HCT116 (cell line): Measurements from ENCODE around the gene PTPRO. TPM values are rescaled to one million over a fixed set of nuclear protein-coding genes. Genes with fewer than 3 reads are reported as not detected.

Experiments used
- ATAC-seq: fragments of 200-7000 bp; cut with Tn5 transposase; 2 replicates; pipeline ENCODE4 v1.9.1; 2020; ENCODE audit warnings: mild to moderate bottlenecking, moderate library complexity
- BruUV-seq: library from RNA; stranded (reverse); fragments of 400-500 nt; replicated peaks from 2 replicates; lab custom pipeline; 2021; lab: Mats Ljungman, UMichigan
- CTCF ChIA-PET: fragments of 300-600 bp; sonication (Branson Sonifier 250); formaldehyde crosslinking; loops from one replicate; lab custom pipeline; 2021; ENCODE audit warnings: antibody characterized with exemption; lab: Charles Lee
- POLR2A ChIA-PET: fragments of 300-600, 350-600 bp; sonication (Branson Sonifier 250); formaldehyde crosslinking; loops from one replicate; lab custom pipeline; 2021; ENCODE audit warnings: antibody characterized with exemption; lab: Charles Lee
- RAD21 ChIA-PET, 2 experiments: fragments of 300-600 bp; sonication (Branson Sonifier 250); formaldehyde crosslinking; loops; one replicate each; lab custom pipeline; 2023; ENCODE audit warnings: low total read pairs in 2 of 2; ENCODE audit not compliant: uncharacterized antibody in 2 of 2, unreplicated experiment in 2 of 2, low non-redundant PET in 1 of 2; lab: Charles Lee
- DNase-seq: peaks from one replicate; pipeline ENCODE4 v3.0.0-alpha.2; 2010; ENCODE audit warnings: low read depth, low spot score
- H2AFZ ChIP-seq: fragments of 200-600 bp; shearing (Covaris generic), sonication (generic); 2 replicates; pipeline ENCODE4 v1.6.1; 2017; ENCODE audit warnings: low read depth, mixed run types, mixed read lengths, antibody characterized with exemption, low read length; ENCODE audit not compliant: poor library complexity, severe bottlenecking
- H3K27ac ChIP-seq: 2 replicates; pipeline ENCODE4 v1.5.1; 2012; ENCODE audit warnings: low read depth, low read length
- H3K27me3 ChIP-seq: fragments of 200-600 bp; sonication (generic); 2 replicates; pipeline ENCODE4 v1.6.1; 2016; ENCODE audit warnings: mixed run types, low read length, mixed read lengths; ENCODE audit not compliant: insufficient read depth
- H3K36me3 ChIP-seq, 2 experiments: fragments of 200-500 bp in 1 of 2; fragments of 200-600 bp in 1 of 2; sonication (Bioruptor generic) in 1 of 2; sonication (generic) in 1 of 2; 2 replicates each; pipeline versions ENCODE4 v1.5.1 to v1.6.1; 2014 to 2016; ENCODE audit warnings: low read length in 2 of 2, inconsistent platforms in 1 of 2, mixed read lengths in 1 of 2, mixed run types in 1 of 2; ENCODE audit not compliant: insufficient read depth in 2 of 2, control insufficient read depth in 1 of 2
- H3K4me1 ChIP-seq, 2 experiments: fragments of 200-600 bp in 1 of 2; sonication (generic) in 1 of 2; 2 replicates each; pipeline versions ENCODE4 v1.5.1 to v1.6.1; 2012 to 2017; ENCODE audit warnings: low read length in 2 of 2, inconsistent platforms in 1 of 2, mild to moderate bottlenecking in 1 of 2, mixed read lengths in 1 of 2, mixed run types in 1 of 2, moderate library complexity in 1 of 2; ENCODE audit not compliant: insufficient read depth in 2 of 2, control insufficient read depth in 1 of 2
- H3K4me2 ChIP-seq: fragments of 200-600 bp; sonication (generic); 2 replicates; pipeline ENCODE4 v1.6.1; 2017; ENCODE audit warnings: mixed run types, low read length, mixed read lengths
- H3K4me3 ChIP-seq, 2 experiments: fragments of 200-600 bp in 1 of 2; sonication (generic) in 1 of 2; replicated peaks in 1 of 2; 2 replicates each; pipeline ENCODE4 v1.5.1; 2011 to 2016; ENCODE audit warnings: low read length in 2 of 2, control low read depth in 1 of 2, low read depth in 1 of 2, mild to moderate bottlenecking in 1 of 2, mixed read lengths in 1 of 2, mixed run types in 1 of 2
- H3K79me2 ChIP-seq: fragments of 200-600 bp; sonication (generic); 2 replicates; pipeline ENCODE4 v1.6.1; 2017; ENCODE audit warnings: mild to moderate bottlenecking, mixed run types, low read length, moderate library complexity, mixed read lengths; ENCODE audit not compliant: insufficient read depth
- H3K9ac ChIP-seq: fragments of 200-600 bp; sonication (generic); 2 replicates; pipeline ENCODE4 v1.6.1; 2016; ENCODE audit warnings: low read length, mixed read lengths
- H3K9me2 ChIP-seq: fragments of 200-600 bp; sonication (generic), shearing (Covaris generic); 2 replicates; pipeline ENCODE4 v1.6.1; 2017; ENCODE audit warnings: mixed run types, mild to moderate bottlenecking, moderate library complexity; ENCODE audit not compliant: insufficient read depth
- H3K9me3 ChIP-seq, 2 experiments: fragments of 200-500 bp in 1 of 2; fragments of 200-600 bp in 1 of 2; sonication (Bioruptor generic) in 1 of 2; sonication (generic) in 1 of 2; 2 replicates each; pipeline ENCODE4 v1.6.1; 2014 to 2017; ENCODE audit warnings: low read length in 2 of 2, mixed read lengths in 2 of 2, inconsistent platforms in 1 of 2, low read depth in 1 of 2, mild to moderate bottlenecking in 1 of 2, mixed run types in 1 of 2, moderate library complexity in 1 of 2; ENCODE audit not compliant: control insufficient read depth in 1 of 2, insufficient read depth in 1 of 2
- H4K20me1 ChIP-seq: fragments of 200-600 bp; sonication (generic), shearing (Covaris generic); 2 replicates; pipeline ENCODE4 v1.6.1; 2017; ENCODE audit warnings: mixed run types, mild to moderate bottlenecking, moderate library complexity; ENCODE audit not compliant: insufficient read depth
- EGR1 ChIP-seq: IDR thresholded peaks from 2 replicates; pipeline ENCODE4 v1.6.1; 2012; ENCODE audit warnings: low read depth
- JUND ChIP-seq: IDR thresholded peaks from 2 replicates; pipeline ENCODE4 v1.6.1; 2012
- MAX ChIP-seq: IDR thresholded peaks from 2 replicates; pipeline ENCODE4 v1.6.1; 2012
- RAD21 ChIP-seq: IDR thresholded peaks from 2 replicates; pipeline ENCODE4 v1.6.1; 2012; ENCODE audit warnings: low read depth, mild to moderate bottlenecking
- REST ChIP-seq: IDR thresholded peaks from 2 replicates; pipeline ENCODE4 v1.6.1; 2012; ENCODE audit warnings: low read depth
- SIN3A ChIP-seq: IDR thresholded peaks from 2 replicates; pipeline ENCODE4 v1.6.1; 2012; ENCODE audit warnings: low read depth
- SP1 ChIP-seq: IDR thresholded peaks from 2 replicates; pipeline ENCODE4 v1.6.1; 2012; ENCODE audit warnings: low read depth
- YY1 ChIP-seq: IDR thresholded peaks from 2 replicates; pipeline ENCODE4 v1.6.1; 2011; ENCODE audit warnings: low read length, low read depth, moderate library complexity, mild to moderate bottlenecking; ENCODE audit not compliant: insufficient replicate concordance; ENCODE audit errors: extremely low read depth
- ZNF274 ChIP-seq: fragments of 200-500 bp; sonication (Bioruptor generic); IDR thresholded peaks from 2 replicates; pipeline ENCODE4 v1.6.1; 2014; ENCODE audit warnings: mild to moderate bottlenecking, low read depth, low read length, inconsistent platforms
- intact Hi-C: fragments of 100-400 bp; cut with micrococcal nuclease; formaldehyde crosslinking; loops from 2 replicates; pipeline ENCODE4 v1.10.0; 2022
- total RNA-seq: library from RNA; stranded (reverse); gene quantifications from one replicate; pipeline ENCODE4 v1.2.1, GENCODE V29; 2021; ENCODE audit not compliant: unreplicated experiment
- TF ChIP-seq, protein P1 (sequence below), 3 experiments: fragments of 200-600 bp in 1 of 3; sonication (generic) in 1 of 3; IDR thresholded peaks in 2 of 3; conservative IDR thresholded peaks in 1 of 3; 2 replicates each; pipeline ENCODE4 v1.5.1; 2012 to 2017; ENCODE audit warnings: low read depth in 2 of 3, low read length in 2 of 3, antibody characterized with exemption in 1 of 3, borderline replicate concordance in 1 of 3, control low read depth in 1 of 3, mild to moderate bottlenecking in 1 of 3, mixed read lengths in 1 of 3, mixed run types in 1 of 3, moderate library complexity in 1 of 3; ENCODE audit not compliant: insufficient read depth in 1 of 3

Gene PTPRO
- total RNA-seq, 1 experiment from 2014 or later, result not detected

DNA sequence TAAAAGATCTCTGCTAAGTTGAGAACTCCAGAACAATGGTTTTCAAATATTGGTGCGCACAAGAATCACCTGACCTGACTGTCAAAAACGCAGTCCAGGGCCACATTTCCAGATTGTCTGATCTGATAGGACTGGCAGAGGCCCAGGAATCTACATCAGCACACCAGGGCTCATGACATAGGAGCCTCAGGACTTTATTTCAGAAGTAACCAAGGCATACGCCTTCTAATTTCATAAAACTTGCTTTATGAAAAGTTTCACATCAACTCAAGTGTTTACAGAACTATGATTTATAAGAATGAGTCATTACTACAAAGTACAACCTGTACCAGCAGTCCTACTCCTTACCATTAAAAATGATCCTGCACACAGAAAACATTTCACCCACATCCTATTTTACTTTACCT is 47.7 kb upstream of the PTPRO start:
- H3K27ac ChIP-seq, result no peak overlapping the region
- intact Hi-C loops, result loop anchor here (10.0 kb wide), 1 partner anchor 310 kb away; no protein-coding TSS in a partner anchor

DNA sequence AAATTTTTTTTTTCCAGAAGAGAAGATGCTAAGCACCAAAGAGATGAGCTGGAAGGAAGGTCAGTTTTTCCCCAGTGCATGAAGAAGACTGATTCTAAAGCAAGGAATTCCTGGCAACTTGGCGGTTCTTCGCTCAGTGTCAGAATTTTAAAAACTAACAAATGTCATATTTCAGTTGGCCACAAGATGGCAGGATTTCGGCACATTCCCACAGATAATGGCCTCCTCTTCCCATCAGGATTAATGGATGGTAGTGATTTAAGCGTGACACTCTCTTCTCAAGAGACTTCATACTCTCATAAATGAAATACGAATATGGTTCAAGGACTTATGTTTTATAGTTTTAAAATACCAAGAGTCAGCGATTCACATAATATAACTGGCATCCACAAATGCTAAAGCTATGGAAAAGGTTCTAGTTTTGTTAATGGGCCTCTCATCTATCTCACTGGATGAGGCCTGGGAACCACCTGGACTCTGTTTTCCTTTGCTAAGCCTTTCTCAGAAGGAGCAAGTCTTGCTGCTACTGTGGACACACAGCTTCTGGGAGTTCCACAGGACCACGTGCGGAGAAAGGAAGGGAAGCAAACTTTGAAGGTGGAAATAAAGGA is 46.1 kb upstream of the PTPRO start:
- CTCF ChIA-PET, result interaction anchor here (0.7 to 4.1 kb wide), 7 partner anchors 25 to 308 kb away, joined by 3 to 19 read pairs (median 4); no protein-coding TSS in a partner anchor
- ATAC-seq, result peak; percentile 76
- BruUV-seq, result no TSS peak
- no peak overlapping the region for H3K9ac ChIP-seq
- POLR2A ChIA-PET, result interaction anchor here (0.7 kb wide), 1 partner anchor 168 kb away, joined by 7 read pairs; no protein-coding TSS in a partner anchor
- H4K20me1 ChIP-seq, result no peaks in the 10 kb centered on the region
- TF ChIP-seq YY1, result peak; percentile 74
- peak; percentile 69 for TF ChIP-seq RAD21
- no peak for TF ChIP-seq SP1
- no peak for TF ChIP-seq ZNF274
- TF ChIP-seq REST, result no peak
- TF ChIP-seq MAX, result no peak
- TF ChIP-seq, protein P1, sequence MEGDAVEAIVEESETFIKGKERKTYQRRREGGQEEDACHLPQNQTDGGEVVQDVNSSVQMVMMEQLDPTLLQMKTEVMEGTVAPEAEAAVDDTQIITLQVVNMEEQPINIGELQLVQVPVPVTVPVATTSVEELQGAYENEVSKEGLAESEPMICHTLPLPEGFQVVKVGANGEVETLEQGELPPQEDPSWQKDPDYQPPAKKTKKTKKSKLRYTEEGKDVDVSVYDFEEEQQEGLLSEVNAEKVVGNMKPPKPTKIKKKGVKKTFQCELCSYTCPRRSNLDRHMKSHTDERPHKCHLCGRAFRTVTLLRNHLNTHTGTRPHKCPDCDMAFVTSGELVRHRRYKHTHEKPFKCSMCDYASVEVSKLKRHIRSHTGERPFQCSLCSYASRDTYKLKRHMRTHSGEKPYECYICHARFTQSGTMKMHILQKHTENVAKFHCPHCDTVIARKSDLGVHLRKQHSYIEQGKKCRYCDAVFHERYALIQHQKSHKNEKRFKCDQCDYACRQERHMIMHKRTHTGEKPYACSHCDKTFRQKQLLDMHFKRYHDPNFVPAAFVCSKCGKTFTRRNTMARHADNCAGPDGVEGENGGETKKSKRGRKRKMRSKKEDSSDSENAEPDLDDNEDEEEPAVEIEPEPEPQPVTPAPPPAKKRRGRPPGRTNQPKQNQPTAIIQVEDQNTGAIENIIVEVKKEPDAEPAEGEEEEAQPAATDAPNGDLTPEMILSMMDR (IDR thresholded peaks at IDR 0.05 in 2 of 3, conservative IDR thresholded peaks at IDR 0.05 in 1 of 3; ENCODE audit: borderline replicate concordance in 1 of 3, insufficient read depth in 1 of 3, low read depth in 2 of 3, low read length in 2 of 3), result peak; percentile 53 to 75 (median 55); a peak in 4 of 6 replicates
- TF ChIP-seq, all 23 proteins: peak for 3
- DNase-seq, result peak; percentile 16
- H3K27me3 ChIP-seq, result no peaks in the 10 kb centered on the region
- H3K79me2 ChIP-seq, result no peaks in the 10 kb centered on the region
- no peaks in the 10 kb centered on the region for H3K4me1 ChIP-seq
- no peak overlapping the region for H3K27ac ChIP-seq
- H3K4me2 ChIP-seq, result no peak overlapping the region
- RAD21 ChIA-PET, result interaction anchor here in 1 of 2 experiments (0.7 kb wide), 1 partner anchor 570 kb away, joined by 3 read pairs; no protein-coding TSS in a partner anchor
- intact Hi-C loops, result loop anchor here (1.0 to 10.0 kb wide), 3 partner anchors 246 to 580 kb away; no protein-coding TSS in a partner anchor
- no peaks in the 10 kb centered on the region for H3K9me3 ChIP-seq
- H3K9me2 ChIP-seq, result no peaks in the 10 kb centered on the region
- H2AFZ ChIP-seq, result peak overlapping the region; percentile 53
- no peaks in the 10 kb centered on the region for H3K36me3 ChIP-seq
- no peak overlapping the region for H3K4me3 ChIP-seq

More for the DNA sequence above, 47.7 kb upstream of the PTPRO start:
- Histone ChIP-seq H3K9me2 (no peaks in the 10 kb centered on the region), H4K20me1 (no peaks in the 10 kb centered on the region), H3K9me3 (no peaks in the 10 kb centered on the region), H2AFZ (no peak overlapping the region), H3K36me3 (no peaks in the 10 kb centered on the region), H3K27me3 (no peaks in the 10 kb centered on the region), H3K4me3 (no peak overlapping the region), H3K9ac (no peak overlapping the region), H3K79me2 (no peaks in the 10 kb centered on the region), H3K4me1 (no peaks in the 10 kb centered on the region), H3K4me2 (no peak overlapping the region)
- DNase-seq (no peak), ATAC-seq (no peak)
- no peak for TF ChIP-seq JUND
- TF ChIP-seq EGR1, result no peak
- no peak for TF ChIP-seq SIN3A
- no peak for TF ChIP-seq YY1
- ChIA-PET CTCF (interaction anchor here (0.9 to 4.1 kb wide), 2 partner anchors 249 to 253 kb away, joined by 3 to 18 read pairs; no protein-coding TSS in a partner anchor), POLR2A (no interaction called here), RAD21 (no interaction called here)
- no TSS peak for BruUV-seq
